IPS-20b (cell line): ENCODE results near the gene ROMO1.
"Not testable (repeated sequence)": the region's sequence is repeated elsewhere in the genome, so short reads cannot be mapped to it uniquely, and the experiment has no call there.

Experiments used
- H3K27ac ChIP-seq: one replicate; pipeline ENCODE4 v1.5.1; 2013; ENCODE audit warnings: low read length
- H3K27me3 ChIP-seq: 2 replicates; pipeline ENCODE4 v1.6.1; 2013; ENCODE audit warnings: mild to moderate bottlenecking, low read length, inconsistent platforms; ENCODE audit not compliant: insufficient read depth
- H3K36me3 ChIP-seq: 2 replicates; pipeline ENCODE4 v1.6.1; 2013; ENCODE audit warnings: low read depth, mild to moderate bottlenecking, inconsistent platforms, low read length, moderate library complexity; ENCODE audit not compliant: insufficient read depth
- H3K4me1 ChIP-seq: 2 replicates; pipeline ENCODE4 v1.6.1; 2013; ENCODE audit warnings: mild to moderate bottlenecking, control low read depth, inconsistent platforms, low read length, moderate library complexity; ENCODE audit not compliant: insufficient read depth
- H3K4me3 ChIP-seq: 2 replicates; pipeline ENCODE4 v1.5.1; 2013; ENCODE audit warnings: mild to moderate bottlenecking, low read length, inconsistent platforms
- H3K9ac ChIP-seq: 2 replicates; pipeline ENCODE4 v1.6.1; 2013; ENCODE audit warnings: low read depth, mild to moderate bottlenecking, inconsistent platforms, low read length, moderate library complexity
- H3K9me3 ChIP-seq: 2 replicates; pipeline ENCODE4 v1.6.1; 2013; ENCODE audit warnings: mild to moderate bottlenecking, low read depth, low read length, inconsistent platforms; ENCODE audit not compliant: insufficient read depth

ROMO1 gene

DNA sequence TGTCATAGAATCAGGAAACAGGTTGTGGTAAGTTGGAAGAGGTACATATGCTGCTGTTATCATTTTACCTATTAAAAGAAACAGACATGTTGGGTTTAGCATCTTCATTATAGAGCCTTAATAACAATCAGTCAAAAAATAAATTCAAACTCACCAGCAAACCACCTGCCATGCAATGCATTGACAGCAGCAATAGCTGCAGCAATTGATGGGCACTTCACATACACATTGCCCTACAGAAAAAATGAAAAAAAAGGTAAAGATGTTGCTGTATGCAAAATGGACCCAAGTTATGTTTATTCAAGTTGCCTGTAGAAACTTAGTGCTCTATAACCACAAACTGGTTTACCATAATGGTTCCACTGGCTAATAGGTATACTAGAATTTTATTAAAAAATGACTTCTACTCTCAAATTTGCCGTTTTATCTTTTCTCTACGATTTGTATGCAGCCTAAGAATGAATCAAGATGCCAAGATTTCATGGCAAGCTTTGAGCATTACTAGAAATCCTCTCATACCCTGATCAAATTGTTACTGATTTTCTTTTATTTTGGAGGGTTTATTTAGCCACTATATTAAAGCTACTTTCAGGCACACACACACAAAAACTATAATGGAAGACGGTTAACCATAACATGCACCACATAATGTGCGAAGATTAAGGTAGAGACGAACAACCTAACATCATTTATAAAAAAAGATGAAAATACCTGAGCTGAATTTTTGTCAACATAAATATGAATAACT is 5.5 kb downstream of the ROMO1 start:
- Histone ChIP-seq H3K27me3 (no peaks in the 10 kb centered on the region), H3K36me3 (peaks cover 84% of the 10 kb centered on the region)

DNA sequence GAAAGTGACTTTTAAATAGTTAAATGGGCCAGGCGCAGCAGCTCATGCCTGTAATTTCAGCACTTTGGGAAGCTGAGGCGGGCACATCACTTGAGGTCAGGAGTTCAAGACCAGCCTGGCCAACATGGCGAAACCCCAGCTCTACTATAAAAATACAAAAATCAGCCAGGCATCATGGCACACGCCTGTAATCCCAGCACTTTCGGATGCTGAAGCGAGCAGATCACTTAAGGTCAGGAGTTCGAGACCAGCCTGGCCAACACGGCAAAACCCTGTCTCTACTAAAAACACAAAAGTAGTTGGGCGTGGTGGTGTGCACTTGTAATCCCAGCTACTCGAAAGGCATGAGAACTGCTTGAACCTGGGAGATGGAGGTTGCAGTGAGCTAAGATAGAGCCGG is 6.7 kb downstream of the ROMO1 start:
- peaks cover 96% of the 10 kb centered on the region for H3K36me3 ChIP-seq
- H3K9me3 ChIP-seq, H3K9ac ChIP-seq, H3K4me1 ChIP-seq, H3K4me3 ChIP-seq, H3K27ac ChIP-seq, H3K27me3 ChIP-seq: not testable (repeated sequence)

More for the DNA sequence above, 5.5 kb downstream of the ROMO1 start:
- no peaks in the 10 kb centered on the region for H3K4me1 ChIP-seq
- H3K9me3 ChIP-seq = no peaks in the 10 kb centered on the region
- no peak overlapping the region for H3K4me3 ChIP-seq
- no peak overlapping the region for H3K9ac ChIP-seq
- H3K27ac ChIP-seq = no peak overlapping the region

DNA sequence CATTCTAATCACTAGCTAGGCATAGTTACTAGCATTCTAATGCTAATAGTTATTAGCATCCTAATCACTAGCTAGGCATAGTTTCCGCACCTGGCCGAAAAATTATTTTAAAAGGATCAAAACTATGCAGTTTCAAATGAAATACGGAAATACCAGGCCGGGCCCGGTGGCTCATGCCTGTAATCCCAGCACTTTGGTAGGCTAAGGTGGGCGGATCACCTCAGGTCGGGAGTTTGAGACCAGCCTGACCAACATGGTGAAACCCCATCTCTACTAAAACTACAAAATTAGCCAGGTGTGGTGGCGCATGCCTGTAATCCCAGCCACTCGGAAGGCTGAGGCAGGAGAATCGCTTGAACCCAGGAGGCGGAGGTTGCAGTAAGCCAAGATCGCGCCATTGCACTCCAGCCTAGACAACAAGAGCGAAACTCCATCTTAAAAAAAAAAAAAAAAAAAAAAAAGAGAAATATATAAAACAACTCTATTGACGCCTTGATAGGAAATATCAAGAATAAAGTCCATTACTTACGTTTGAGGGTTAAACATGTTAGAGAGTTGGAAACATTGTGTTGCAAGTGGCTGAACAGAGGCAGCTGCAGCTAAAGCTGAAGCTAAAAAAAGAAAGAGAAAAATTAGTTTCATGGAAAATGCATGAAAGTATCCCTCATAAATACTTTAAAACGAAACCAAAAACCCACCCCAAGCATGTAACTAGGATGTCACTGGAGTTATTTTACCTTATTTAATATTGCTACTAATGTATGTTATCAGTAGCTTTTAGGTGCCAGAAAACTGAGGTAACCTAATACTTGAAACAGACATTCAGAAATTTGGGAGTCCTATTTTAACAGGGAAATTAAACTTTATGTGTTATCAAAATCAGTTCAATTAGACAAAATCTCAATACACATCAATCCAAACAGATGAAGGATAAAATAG is 7.7 kb downstream of the ROMO1 start:
- not testable (repeated sequence) for H3K27ac ChIP-seq, H3K27me3 ChIP-seq, H3K4me3 ChIP-seq, H3K9ac ChIP-seq, H3K9me3 ChIP-seq, H3K4me1 ChIP-seq
- peaks cover 99% of the 10 kb centered on the region for H3K36me3 ChIP-seq

DNA sequence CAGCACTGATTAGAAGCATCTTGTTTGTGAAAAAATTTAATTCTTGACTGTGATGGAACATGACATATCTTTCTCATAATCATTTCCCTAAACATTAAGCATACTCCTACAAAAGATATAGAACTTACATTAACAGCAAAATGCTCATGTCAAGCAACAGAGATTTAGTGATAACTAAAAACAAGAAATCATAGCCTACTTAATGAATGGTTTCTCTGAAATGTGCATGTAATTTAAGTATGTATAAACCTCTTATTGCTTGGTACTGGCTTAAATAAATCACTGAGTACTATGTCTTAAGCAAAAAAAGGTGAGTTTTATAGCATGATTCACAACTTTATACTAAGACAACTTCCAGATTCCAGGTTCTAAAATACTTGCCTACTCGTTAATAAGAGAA is 9.3 kb downstream of the ROMO1 start:
- no peaks in the 10 kb centered on the region for H3K27me3 ChIP-seq
- no peaks in the 10 kb centered on the region for H3K9me3 ChIP-seq
- no peak overlapping the region for H3K4me3 ChIP-seq
- no peak overlapping the region for H3K9ac ChIP-seq
- H3K36me3 ChIP-seq = peaks cover 99% of the 10 kb centered on the region
- H3K27ac ChIP-seq = no peak overlapping the region
- H3K4me1 ChIP-seq = no peaks in the 10 kb centered on the region

DNA sequence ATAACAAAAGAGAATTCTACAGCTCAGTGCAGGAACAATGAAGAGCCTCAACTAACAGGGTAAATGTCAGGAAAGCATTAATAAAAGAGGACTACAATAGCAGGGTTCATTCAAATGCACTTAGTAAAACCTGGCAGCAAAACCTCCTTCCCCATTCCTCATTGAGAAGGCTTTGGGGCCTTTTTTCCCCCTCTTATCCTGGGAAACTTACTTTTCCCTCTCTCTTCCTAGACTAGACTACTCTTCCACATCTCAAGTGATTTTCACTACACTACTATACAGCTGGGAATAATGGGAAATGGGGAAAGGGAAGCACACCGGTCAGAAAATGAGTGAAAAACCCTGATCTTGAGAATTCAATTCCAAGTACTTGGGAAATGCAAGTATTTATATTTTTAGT is 10.1 kb downstream of the ROMO1 start:
- Histone ChIP-seq H3K9ac (no peak overlapping the region), H3K9me3 (no peaks in the 10 kb centered on the region), H3K27ac (no peak overlapping the region), H3K4me3 (no peak overlapping the region), H3K36me3 (peaks cover 99% of the 10 kb centered on the region), H3K4me1 (no peaks in the 10 kb centered on the region), H3K27me3 (no peaks in the 10 kb centered on the region)

DNA sequence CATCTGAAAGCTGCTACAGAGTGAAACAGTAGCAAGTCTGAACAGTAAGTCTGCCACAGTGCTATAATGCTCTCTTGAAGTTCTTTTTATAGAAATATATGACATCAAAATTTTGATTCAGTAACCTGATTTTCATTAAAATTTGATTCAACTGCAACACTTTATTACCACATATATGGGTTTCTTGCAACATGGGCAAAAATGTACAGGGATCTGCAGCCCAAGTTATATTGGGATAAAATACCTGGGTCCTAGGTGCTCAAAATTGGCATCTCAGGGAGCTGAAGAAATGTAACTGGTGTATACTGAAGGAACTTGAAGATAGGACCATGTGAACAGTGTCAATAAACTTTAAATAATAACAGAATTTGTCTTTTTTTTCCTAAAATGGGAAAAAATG is 10.8 kb downstream of the ROMO1 start:
- Histone ChIP-seq H3K9me3 (no peaks in the 10 kb centered on the region), H3K4me1 (no peaks in the 10 kb centered on the region), H3K4me3 (no peak overlapping the region), H3K27ac (no peak overlapping the region), H3K27me3 (no peaks in the 10 kb centered on the region), H3K36me3 (peaks cover 99% of the 10 kb centered on the region), H3K9ac (no peak overlapping the region)

DNA sequence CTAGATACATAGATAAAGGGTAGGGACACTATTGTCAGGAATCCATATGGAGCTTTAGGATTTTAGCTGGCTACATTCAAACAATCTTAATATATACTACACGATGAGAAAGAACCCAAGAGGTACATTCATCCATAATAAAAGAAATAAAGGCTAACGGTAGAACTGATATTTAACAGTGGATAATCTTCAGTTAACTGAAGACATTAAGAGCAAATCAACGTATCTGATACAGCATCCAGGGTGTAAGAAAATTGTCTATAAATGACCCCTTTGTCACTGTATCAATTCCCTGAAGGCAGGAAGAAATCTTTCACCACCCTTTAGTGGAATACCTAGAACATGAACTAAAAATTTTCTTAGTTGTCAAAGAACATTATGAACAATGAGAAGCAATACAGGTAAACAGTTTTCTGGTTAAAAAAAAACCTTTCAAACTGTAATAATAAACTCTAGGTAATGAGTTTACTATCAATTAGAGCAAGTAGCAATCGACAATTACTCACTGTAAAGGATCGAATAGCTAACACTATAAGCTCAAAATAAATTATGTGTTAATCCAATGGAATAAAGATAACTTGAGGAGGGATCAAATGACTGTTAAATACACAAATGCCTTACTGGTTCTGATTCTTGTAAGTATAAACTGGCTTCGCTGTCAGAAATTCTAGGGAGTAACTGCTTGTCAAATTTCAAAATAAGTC is 11.8 kb downstream of the ROMO1 start:
- Histone ChIP-seq H3K9ac (no peak overlapping the region), H3K36me3 (peaks cover 99% of the 10 kb centered on the region), H3K9me3 (no peaks in the 10 kb centered on the region), H3K27me3 (no peaks in the 10 kb centered on the region), H3K27ac (no peak overlapping the region), H3K4me3 (no peak overlapping the region), H3K4me1 (no peaks in the 10 kb centered on the region)

DNA sequence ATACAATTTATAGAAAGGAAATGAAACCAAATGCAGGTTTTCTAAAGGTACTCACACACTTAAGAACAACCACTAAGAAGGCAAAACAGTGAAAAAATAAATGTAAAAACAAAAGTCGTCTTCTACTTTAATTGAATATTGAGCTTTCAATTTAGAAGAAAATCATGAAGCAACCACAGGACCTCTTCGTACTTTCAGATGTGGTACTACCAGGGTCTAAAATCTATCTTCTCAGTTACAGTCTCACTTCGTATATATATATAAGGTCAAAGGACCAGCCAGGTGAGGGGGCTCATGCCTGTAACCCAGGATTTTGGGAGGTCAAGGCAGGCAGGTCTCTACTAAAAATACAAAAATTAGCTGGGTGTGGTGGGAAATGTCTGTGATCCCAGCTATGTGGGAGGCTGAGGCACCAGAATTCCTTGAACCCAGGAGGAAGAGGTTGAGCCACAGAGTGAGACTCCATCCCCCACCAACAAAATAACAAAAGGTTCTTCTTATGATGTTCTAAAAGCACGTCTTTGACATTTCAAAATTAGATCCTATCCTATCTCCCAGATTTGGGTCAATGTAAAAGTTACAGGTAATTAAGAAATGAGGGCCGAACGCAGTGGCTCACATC is 12.5 kb downstream of the ROMO1 start:
- Histone ChIP-seq H3K27ac (no peak overlapping the region), H3K4me1 (no peaks in the 10 kb centered on the region), H3K36me3 (peaks cover 99% of the 10 kb centered on the region), H3K27me3 (no peaks in the 10 kb centered on the region), H3K9me3 (no peaks in the 10 kb centered on the region), H3K9ac (no peak overlapping the region), H3K4me3 (no peak overlapping the region)

DNA sequence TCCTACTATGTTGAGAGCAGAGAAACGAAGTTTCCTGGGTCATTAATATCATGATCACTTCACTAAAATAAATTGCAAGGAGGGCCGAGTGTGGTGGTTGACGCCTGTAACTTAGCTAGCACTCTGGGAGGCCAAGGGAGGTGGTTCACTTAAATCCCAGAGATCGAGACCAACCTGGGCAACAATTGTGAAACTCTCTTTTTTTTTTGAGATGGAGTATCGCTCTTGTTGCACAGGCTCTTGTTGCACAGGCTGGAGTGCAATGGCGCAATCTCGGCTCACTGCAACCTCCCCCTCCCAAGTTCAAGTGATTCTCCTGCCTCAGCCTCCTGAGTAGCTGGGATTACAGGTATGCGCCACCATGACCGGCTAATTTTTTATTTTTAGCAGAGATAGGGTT is 13.9 kb downstream of the ROMO1 start:
- not testable (repeated sequence) for H3K9me3 ChIP-seq, H3K9ac ChIP-seq, H3K4me1 ChIP-seq, H3K27ac ChIP-seq, H3K4me3 ChIP-seq, H3K27me3 ChIP-seq
- H3K36me3 ChIP-seq = peaks cover 100% of the 10 kb centered on the region

DNA sequence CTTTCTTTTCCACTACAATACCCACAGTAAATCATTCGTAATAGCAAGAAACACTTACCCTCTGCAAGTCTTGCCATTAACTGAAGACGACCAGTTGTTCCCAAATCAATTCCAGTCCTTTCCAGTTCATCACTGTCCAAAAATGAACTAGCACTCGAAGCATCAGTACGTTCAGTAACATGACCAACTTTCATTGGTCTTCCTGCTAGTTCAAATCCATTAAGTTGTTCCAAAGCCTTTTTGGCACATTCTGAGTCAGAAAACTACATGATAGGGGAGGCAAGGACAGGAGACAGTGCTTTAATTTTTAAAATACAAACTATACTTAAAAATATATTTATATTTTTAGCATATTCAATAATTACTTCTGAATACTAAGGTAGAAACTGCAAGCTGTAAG is 14.9 kb downstream of the ROMO1 start:
- no peaks in the 10 kb centered on the region for H3K9me3 ChIP-seq
- no peak overlapping the region for H3K4me3 ChIP-seq
- H3K27me3 ChIP-seq = no peaks in the 10 kb centered on the region
- H3K4me1 ChIP-seq = no peaks in the 10 kb centered on the region
- no peak overlapping the region for H3K9ac ChIP-seq
- peaks cover 100% of the 10 kb centered on the region for H3K36me3 ChIP-seq
- no peak overlapping the region for H3K27ac ChIP-seq

DNA sequence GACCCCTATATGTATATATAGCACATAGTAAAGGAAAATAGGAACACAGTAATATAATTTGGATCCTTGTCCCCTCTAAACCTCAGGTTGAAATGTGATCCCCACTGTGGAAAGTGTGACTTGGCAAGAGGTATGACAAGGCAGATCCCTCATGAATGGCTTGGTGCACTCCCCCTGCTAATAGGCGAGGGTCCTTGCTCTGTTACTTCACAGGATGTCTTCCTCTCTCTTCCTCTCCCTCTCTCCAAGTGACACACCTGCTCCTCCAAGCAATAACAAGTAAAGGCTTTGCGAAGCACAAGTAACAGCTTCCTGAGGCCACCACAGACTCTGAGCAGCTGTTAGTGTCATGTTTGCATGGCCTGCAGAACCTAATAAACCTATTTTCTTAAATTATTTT is 16.4 kb downstream of the ROMO1 start:
- Histone ChIP-seq H3K27me3 (no peaks in the 10 kb centered on the region), H3K9me3 (no peaks in the 10 kb centered on the region), H3K36me3 (peaks cover 100% of the 10 kb centered on the region), H3K27ac (no peak overlapping the region), H3K4me1 (no peaks in the 10 kb centered on the region), H3K4me3 (no peak overlapping the region), H3K9ac (no peak overlapping the region)
